ENCODE results near the gene DTX3L. TPM values are rescaled to one million over a fixed set of nuclear protein-coding genes. Genes with fewer than 3 reads are reported as not detected.

Gene DTX3L
- total RNA-seq, 2 donors from 2014 or later: 4.9 to 6.6 TPM

GRCh38 chr3:122619040-122619439 lies 54.9 kb downstream of the DTX3L start:
- Histone ChIP-seq H3K4me1 (ENCODE audit: control insufficient read depth, insufficient read depth, low read length) (peaks cover 3% of the 10 kb centered on the region), H3K9me3 (ENCODE audit: control insufficient read depth, low read length) (no peaks in the 10 kb centered on the region), H3K4me3 (ENCODE audit: low read length) (no peak overlapping the region), H3K9ac (ENCODE audit: extremely low read depth, low read length, poor library complexity, severe bottlenecking) (no peak overlapping the region), H3K27ac (ENCODE audit: low read depth, low read length) (no peak overlapping the region), H3K27me3 (ENCODE audit: control insufficient read depth, insufficient read depth, low read length, poor library complexity, severe bottlenecking) (no peaks in the 10 kb centered on the region), H3K36me3 (ENCODE audit: control insufficient read depth, insufficient read depth, low read length) (no peaks in the 10 kb centered on the region)
- peaks cover 1% of the 10 kb centered on the region for H3K27me3 Mint-ChIP-seq (ENCODE audit: insufficient read depth)
- WGBS, 2 experiments (ENCODE audit: insufficient coverage in 1 of 2, insufficient read length in 1 of 2): 90 to 92% methylated on average over 4 of the region's 4 CpGs
- no peaks in the 10 kb centered on the region for H3K36me3 Mint-ChIP-seq (ENCODE audit: low read depth)
- no peak overlapping the region for H3K27ac Mint-ChIP-seq
- no peak for DNase-seq
- peaks cover 13% of the 10 kb centered on the region for H3K4me1 Mint-ChIP-seq
- no peak overlapping the region for H3K4me3 Mint-ChIP-seq
- no peaks in the 10 kb centered on the region for H3K9me3 Mint-ChIP-seq
- TF ChIP-seq CTCF (conservative IDR thresholded peaks at IDR 0.05): no peak

GRCh38 chr3:122620399-122620798 lies 56.3 kb downstream of the DTX3L start:
- peaks cover 9% of the 10 kb centered on the region for H3K4me1 Mint-ChIP-seq
- no peaks in the 10 kb centered on the region for H3K36me3 Mint-ChIP-seq (ENCODE audit: low read depth)
- no peaks in the 10 kb centered on the region for H3K9me3 Mint-ChIP-seq
- H3K27ac ChIP-seq (ENCODE audit: low read depth, low read length): no peak overlapping the region
- no peak for DNase-seq
- H3K4me3 ChIP-seq (ENCODE audit: low read length): no peak overlapping the region
- no peaks in the 10 kb centered on the region for H3K9me3 ChIP-seq (ENCODE audit: control insufficient read depth, low read length)
- H3K27me3 ChIP-seq (ENCODE audit: control insufficient read depth, insufficient read depth, low read length, poor library complexity, severe bottlenecking): no peaks in the 10 kb centered on the region
- H3K27ac Mint-ChIP-seq: no peak overlapping the region
- TF ChIP-seq CTCF (conservative IDR thresholded peaks at IDR 0.05): no peak
- peaks cover 2% of the 10 kb centered on the region for H3K4me1 ChIP-seq (ENCODE audit: control insufficient read depth, insufficient read depth, low read length)
- WGBS, 2 experiments (ENCODE audit: insufficient coverage in 1 of 2, insufficient read length in 1 of 2): 86 to 90% methylated on average over 2 to 4 of the region's 4 CpGs
- H3K4me3 Mint-ChIP-seq: no peak overlapping the region
- H3K9ac ChIP-seq (ENCODE audit: extremely low read depth, low read length, poor library complexity, severe bottlenecking): no peak overlapping the region
- H3K27me3 Mint-ChIP-seq (ENCODE audit: insufficient read depth): peaks cover 1% of the 10 kb centered on the region
- no peaks in the 10 kb centered on the region for H3K36me3 ChIP-seq (ENCODE audit: control insufficient read depth, insufficient read depth, low read length)

- no peaks in the 10 kb centered on the region for H3K9me3 Mint-ChIP-seq
- H3K4me3 ChIP-seq (ENCODE audit: low read length): no peak overlapping the region
- no peak overlapping the region for H3K27ac Mint-ChIP-seq
- no peak overlapping the region for H3K27ac ChIP-seq (ENCODE audit: low read depth, low read length)
- H3K4me3 Mint-ChIP-seq: no peak overlapping the region
- no peaks in the 10 kb centered on the region for H3K4me1 ChIP-seq (ENCODE audit: control insufficient read depth, insufficient read depth, low read length)
- WGBS, 2 experiments (ENCODE audit: insufficient coverage in 1 of 2, insufficient read length in 1 of 2): 83% methylated on average over 2 to 3 of the region's 3 CpGs
- no peaks in the 10 kb centered on the region for H3K9me3 ChIP-seq (ENCODE audit: control insufficient read depth, low read length)
- TF ChIP-seq CTCF (conservative IDR thresholded peaks at IDR 0.05): no peak
- peaks cover 3% of the 10 kb centered on the region for H3K27me3 Mint-ChIP-seq (ENCODE audit: insufficient read depth)
- H3K9ac ChIP-seq (ENCODE audit: extremely low read depth, low read length, poor library complexity, severe bottlenecking): no peak overlapping the region
- no peaks in the 10 kb centered on the region for H3K36me3 ChIP-seq (ENCODE audit: control insufficient read depth, insufficient read depth, low read length)
- H3K4me1 Mint-ChIP-seq: peaks cover 4% of the 10 kb centered on the region
- H3K27me3 ChIP-seq (ENCODE audit: control insufficient read depth, insufficient read depth, low read length, poor library complexity, severe bottlenecking): no peaks in the 10 kb centered on the region
- H3K36me3 Mint-ChIP-seq (ENCODE audit: low read depth): no peaks in the 10 kb centered on the region
- DNase-seq: no peak
Measured at GRCh38 chr3:122621112-122621511, 57.0 kb downstream of the DTX3L start.

All from endodermal cell (in vitro differentiated cells).